GM18861 (cell line): ENCODE results near the gene SHKBP1.
"Not testable (repeated sequence)": the region's sequence is repeated elsewhere in the genome, so short reads cannot be mapped to it uniquely, and the experiment has no call there.

Experiments used
- ATAC-seq: cut with Tn5 transposase; IDR thresholded peaks from one replicate; pipeline ENCODE4 v1.9.1; 2021; ENCODE audit not compliant: unreplicated experiment

SHKBP1 gene

DNA sequence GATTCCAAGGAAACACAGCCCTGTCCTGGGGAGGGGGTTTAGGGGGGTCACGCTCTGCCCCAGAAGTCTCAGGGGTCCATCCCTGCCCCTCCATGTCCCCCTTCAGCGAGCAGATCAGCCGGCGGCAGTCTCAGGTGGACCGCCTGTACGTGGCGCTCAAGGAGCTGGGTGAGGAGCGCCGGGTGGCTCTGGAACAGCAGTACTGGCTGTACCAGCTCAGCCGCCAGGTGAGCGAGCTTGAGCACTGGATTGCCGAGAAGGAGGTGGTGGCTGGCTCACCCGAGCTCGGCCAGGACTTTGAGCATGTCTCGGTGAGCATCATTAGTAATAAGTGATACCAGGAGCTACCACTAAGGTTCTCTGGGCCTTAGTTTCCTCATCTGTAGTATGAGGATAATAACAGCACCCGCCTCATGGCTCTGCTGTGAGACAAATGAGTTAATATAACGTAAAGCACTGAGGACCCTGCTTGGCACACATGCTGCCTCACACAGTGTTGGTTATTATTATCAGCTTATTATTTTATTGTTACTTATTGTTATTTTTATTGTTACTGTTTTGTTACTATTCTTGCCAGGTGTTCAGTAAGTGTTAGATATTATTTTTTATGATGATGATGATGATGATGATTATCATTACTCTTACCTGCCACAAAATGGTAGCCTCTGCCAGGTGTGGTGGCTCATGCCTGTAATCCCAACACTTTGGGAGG, 20.5 kb upstream of the SHKBP1 start:
- no peak for ATAC-seq

DNA sequence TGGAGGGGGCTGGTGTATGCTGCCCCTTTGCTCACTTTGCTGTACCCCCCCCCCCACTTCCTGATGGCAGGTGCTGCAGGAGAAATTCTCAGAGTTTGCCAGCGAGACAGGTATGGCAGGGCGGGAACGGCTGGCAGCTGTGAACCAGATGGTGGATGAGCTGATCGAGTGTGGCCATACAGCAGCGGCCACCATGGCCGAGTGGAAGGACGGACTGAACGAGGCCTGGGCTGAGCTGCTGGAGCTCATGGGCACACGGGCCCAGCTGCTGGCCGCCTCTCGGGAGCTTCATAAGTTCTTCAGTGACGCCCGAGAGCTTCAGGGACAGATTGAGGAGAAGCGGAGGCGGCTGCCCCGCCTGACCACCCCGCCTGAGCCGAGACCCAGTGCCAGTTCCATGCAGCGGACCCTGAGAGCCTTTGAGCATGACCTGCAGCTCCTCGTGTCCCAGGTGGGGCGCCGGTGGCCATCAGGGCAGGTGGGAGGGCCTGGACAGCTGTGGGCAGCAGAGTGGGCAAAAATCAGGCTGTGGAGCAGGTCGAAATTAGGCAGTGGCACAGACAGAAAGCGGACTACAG, 19.6 kb upstream of the SHKBP1 start:
- ATAC-seq: no peak

DNA sequence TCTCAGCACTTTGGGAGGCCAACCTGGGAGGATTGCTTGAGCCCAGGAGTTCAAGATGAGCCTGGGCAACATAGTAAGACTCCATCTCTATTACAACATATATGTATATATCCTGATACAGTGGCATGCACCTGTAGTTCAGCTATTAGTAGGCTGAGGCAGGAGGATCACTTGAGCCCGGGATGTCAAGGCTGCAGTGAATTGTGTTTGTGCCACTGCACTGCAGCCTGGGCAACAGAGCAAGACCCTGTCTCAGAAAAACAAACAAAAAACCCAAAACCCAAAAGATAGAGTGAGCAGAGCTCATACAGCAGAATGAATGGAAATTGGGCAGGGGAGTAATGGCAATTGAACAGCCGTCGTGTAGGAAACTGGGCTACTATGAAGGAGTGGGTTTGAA, 17.3 kb upstream of the SHKBP1 start:
- no peak for ATAC-seq

DNA sequence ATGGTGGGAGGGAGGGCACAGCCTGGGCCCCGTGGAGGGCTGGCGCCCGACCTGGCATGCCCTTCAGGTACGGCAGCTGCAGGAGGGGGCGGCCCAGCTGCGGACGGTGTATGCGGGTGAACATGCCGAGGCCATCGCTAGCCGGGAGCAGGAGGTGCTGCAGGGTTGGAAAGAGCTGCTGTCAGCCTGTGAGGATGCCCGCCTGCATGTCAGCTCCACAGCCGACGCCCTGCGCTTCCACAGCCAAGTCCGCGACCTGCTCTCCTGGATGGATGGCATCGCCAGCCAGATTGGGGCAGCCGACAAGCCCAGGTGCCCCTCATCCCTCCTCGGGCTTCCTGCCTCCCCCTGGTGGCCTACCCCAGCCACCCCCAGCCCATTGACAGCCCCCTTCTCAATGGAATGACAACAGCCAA, 16.6 kb upstream of the SHKBP1 start:
- no peak for ATAC-seq

DNA sequence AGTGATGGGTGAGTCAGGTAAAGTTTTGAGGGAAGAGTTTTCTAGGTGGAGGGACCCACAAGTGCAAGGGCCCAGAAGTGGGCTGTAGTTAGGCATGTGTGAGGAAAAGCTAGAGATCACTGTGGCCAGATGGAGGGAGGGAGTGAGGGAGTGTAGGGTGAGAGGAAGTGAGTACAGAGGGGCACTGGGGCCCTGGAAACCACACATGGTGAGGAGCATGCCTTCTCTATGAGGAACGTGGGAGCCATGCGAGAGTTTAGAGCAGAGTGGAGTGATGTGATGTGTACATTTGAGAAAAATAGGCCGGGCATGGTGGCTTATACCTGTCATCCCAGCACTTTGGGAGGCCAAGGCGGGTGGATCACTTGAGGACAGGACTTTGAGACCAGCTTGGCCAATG, 14.7 kb upstream of the SHKBP1 start:
- ATAC-seq: no peak

DNA sequence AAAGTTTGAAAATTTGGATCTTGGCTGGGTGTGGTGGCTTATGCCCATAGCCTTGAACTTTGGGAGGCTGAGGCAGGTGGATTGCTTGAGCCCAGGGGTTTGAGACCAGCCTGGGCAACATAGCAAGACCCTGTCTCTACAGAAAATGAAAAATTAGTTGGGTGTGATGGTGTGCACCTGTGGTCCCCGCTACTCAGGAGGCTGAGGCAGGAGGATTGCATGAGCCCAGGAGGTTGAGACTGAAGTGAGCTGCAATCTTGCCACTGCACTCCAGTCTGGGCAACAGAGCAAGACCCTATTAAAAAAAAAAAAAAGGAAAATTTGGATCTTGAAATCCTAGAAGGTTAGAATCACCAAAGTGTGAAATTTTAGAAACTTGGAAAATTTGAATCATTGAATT, 12.1 kb upstream of the SHKBP1 start:
- ATAC-seq: not testable (repeated sequence)

DNA sequence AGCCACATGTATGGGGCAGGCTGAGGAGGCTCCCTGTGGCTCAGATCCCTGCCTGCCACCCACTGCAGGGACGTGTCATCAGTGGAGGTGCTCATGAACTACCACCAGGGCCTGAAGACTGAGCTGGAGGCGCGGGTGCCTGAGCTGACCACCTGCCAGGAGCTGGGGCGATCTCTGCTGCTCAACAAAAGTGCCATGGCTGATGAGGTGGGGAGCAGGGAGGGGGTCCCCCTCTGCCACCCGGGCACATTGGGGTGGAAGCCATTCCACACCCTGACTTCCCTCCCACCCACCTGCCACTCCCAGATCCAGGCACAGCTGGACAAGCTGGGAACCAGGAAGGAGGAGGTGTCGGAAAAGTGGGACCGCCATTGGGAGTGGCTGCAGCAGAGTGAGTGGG, 11.3 kb upstream of the SHKBP1 start:
- ATAC-seq: no peak

DNA sequence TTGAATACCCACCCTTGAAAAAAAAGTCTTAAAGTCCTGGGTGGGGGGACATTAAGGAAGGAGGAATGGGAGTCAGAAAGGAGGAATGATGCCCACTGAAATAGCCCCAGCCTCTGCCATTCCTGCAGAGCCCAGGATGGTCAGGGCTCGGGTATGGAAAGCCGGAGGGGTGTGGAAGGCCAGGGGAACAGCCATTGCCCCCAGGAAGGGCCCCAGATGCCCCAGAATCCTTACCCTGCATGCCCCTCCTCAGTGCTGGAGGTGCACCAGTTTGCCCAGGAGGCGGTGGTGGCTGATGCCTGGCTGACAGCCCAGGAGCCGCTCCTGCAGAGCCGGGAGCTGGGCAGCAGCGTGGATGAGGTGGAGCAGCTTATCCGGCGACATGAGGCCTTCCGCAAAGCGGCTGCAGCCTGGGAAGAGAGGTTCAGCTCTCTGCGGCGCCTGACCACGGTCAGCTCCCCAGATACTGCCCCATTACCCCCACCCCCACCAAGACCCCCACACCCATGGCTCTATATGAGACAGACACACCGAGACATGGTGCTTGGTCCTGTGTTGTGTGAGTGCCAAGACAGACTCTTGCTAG, 10.7 kb upstream of the SHKBP1 start:
- ATAC-seq: no peak

DNA sequence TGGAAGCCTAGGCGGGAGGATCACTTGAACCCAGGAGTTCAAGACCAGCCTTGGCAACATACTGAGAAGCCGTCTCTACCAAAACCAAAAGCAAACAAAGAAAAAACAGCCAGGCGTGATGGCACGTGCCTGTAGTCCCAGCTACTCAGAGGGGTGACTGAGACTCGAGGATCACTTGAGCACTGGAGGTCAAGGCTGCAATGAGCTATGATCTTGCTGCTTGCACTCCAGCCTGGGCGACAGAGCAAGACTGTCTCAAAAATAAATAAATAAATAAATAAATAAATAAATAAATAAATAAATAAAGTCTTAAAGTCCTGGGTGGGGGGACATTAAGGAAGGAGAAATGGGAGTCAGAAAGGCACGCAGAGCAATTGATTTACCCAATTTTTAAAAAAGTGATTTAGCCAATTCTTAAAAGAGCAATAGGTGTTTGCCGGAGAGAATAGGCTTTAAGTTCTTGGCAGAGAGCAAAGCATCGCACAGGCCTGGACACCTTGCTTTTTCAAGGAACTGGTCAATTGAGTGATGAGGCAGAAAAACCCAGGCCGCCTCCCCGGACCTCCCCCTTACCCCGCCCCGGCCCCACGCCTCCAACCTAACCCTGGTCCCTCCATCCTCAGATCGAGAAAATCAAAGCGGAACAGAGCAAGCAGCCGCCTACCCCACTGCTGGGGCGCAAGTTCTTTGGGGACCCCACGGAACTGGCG, 9.5 kb upstream of the SHKBP1 start:
- no peak for ATAC-seq

DNA sequence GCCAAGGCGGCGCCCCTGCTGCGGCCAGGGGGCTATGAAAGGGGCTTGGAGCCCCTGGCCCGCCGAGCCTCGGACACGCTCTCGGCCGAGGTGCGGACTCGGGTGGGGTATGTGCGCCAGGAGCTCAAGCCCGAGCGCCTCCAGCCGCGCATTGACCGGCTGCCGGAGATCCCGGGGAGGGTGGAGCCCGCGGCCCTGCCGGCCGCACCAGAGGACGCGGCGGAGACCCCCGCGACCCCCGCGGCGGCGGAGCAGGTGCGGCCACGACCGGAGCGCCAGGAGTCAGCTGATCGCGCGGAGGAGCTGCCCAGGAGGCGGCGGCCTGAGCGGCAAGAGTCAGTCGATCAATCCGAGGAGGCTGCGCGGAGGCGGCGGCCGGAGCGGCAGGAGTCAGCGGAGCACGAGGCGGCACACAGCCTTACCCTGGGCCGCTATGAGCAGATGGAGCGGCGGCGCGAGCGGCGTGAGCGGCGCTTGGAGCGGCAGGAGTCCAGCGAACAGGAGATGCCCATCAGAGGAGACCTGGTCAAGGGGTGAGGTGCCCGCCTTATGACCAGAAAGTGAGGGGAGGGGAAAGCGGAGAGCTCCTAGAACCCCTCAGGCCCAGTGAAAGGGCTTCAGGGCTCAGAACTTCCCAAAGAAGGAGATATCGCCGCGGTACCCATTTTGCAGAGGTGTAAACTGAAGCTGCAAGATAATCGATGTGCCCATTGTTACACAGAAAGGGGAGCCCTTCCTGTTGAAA, 8.8 kb upstream of the SHKBP1 start:
- no peak for ATAC-seq

DNA sequence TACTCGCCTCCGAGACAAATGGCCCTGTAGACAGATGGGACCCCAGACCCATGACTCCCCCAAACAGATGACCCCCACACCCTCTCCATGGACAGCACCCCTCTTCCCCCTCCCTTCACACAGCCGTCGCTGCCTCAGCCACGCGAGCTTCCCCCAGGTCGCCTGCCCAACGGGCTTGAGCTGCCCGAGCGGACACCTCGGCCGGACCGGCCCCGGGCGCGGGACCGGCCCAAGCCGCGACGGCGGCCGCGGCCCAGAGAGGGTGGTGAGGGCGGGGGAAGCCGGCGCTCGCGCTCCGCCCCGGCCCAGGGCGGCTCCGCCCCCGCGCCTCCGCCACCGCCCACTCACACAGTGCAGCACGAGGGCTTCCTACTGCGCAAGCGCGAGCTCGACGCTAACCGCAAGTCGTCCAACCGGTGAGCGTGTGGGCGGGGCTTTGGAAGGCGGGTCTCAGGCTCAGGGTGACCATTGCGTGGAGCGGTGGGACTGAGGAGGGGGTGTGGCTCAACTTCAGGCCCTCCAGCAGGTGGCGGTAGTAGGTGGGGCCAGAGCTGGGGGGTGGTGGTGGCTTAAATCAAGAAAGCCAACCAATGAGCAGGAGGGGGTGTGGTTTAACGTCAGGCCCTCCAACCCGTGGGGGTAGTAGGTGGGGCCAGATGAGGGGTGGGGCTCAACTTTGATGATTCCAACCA, 6.2 kb upstream of the SHKBP1 start:
- peak; percentile 82 for ATAC-seq

DNA sequence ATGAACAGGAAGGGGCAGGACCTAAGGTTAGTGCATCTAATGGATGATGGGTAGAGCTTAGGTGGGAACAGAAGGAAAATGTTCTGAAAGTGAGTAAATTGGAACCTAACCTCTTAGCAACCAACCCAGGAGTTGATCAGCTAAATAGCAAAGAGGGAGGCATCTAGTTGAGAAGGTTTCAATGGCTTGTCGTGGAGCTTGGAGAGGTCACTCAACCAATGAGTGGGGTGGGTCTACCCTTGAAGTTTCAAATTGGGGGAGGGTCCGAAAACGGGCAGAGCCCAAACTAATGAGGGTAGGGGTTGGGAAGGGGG, 5.7 kb upstream of the SHKBP1 start:
- ATAC-seq: no peak

DNA sequence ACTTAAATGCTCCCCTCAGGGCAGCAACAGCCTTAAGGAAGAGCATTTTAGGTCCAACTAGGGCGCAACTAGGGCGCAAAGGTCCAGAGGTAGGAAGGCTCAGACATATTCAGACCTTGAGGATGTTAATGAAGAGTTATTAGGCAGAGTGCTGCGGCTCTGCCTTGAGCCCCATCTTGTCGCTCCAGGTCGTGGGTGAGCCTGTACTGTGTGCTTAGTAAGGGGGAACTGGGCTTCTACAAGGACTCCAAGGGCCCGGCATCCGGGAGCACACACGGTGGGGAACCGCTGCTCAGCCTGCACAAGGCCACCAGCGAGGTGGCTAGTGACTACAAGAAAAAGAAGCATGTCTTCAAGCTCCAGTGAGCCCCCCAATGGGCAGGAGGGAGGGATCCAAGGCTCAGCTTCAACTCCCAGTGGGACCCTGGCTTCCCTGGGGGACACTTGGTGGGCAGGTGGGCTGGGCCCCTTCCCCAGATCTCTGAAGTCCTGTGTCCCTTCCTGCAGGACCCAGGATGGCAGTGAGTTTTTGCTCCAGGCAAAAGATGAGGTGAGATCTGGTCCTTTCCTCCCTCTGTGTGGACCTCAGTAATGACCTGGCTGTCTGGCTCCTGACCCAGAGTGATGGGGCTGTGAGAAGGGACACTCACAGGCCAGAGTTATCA, 4.7 kb upstream of the SHKBP1 start:
- no peak for ATAC-seq

DNA sequence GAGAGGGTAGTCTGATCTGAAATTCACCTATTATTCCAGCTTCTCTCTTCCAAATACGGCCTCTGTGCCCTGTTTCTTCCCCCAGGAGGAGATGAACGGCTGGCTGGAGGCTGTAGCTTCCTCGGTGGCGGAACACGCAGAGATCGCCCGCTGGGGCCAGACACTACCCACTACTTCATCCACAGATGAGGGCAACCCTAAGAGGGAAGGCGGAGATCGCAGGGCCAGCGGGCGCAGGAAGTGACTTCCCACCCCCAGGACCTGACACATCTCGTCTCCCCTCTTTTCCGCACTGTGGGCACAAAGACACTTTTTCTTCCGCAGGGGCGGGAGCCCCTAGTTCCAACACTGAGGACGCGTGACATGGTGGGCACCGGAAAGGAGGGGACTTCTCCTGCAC, 1.3 kb upstream of the SHKBP1 start:
- ATAC-seq: no peak

DNA sequence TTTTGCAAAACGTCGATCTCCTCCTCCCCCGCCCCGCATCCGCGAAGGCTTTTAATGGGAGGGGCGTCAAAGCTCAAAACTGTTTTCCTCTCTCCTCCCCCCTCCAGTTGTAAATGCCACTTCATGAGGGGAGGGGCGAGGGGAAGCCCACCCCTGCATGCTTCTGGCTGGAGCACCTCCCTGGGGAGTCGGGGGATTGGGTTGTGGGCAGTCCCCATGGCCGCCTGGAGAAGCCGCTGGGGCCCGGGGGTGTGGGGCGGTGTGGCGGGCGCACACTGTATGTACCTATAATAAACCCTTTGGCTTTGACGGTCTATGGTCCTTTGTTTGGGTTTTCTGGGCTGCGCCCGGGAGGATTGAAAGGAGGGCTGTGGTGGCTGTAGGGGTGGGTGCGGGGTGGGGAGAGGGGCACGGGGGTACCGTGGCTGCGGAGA, 505 bp upstream of the SHKBP1 start:
- ATAC-seq: no peak

DNA sequence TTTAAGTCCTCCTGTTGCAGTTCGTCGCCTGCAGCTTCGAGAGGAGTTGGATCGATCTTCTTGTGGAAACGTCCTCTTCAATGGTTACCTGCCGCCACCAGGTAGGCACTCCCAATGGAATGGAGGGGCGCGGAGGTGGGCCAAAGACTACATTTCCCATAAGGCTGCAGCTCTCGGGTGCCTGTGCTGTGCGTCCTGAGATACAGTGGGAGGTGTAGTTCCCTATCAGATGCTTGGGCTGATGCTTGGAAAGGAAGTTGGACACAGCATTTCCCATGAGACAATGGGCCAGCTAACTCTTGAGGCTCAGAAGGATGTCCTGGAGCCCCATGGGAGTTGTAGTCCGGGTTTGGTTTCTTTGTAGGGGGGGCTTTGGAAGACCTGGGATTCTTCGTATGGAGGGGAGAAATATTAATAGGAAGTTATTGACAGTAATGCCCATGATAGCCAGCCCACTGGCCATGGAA, 1.8 kb downstream of the SHKBP1 start:
- ATAC-seq: no peak

DNA sequence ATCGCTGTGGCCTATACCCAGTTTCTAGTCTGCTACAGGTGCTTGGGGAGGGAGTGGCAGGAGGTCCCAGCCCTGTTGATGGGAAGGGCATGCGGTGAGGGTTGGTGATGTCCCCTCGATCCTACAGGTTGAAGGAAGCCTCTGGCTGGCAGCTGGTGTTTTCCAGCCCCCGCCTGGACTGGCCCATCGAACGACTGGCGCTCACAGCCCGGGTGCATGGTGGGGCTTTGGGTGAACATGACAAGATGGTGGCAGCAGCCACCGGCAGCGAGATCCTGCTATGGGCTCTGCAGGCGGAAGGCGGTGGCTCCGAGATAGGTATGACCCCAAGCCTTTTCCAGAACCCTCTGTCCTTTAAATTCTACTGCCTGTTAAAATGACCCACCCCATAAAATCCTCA, 3.9 kb downstream of the SHKBP1 start:
- no peak for ATAC-seq

DNA sequence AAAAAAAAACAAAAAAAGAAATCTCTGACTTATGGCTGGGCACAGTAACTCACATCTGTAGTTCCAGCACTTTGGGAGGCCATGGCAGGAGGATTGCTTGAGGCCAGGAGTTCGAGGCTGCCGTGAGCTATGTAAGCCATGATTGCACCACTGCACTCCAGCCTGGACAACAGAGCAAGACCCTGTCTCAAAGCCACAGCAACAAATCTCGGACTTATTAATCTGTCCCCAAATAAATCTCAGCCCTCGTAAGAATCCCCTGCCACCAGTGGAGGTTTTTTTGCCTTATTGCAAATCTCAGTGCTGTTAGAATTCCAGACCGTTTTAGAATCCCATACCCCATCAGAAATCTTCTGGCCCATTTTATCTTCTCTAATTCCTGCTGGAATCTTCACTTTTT, 4.9 kb downstream of the SHKBP1 start:
- ATAC-seq: no peak

DNA sequence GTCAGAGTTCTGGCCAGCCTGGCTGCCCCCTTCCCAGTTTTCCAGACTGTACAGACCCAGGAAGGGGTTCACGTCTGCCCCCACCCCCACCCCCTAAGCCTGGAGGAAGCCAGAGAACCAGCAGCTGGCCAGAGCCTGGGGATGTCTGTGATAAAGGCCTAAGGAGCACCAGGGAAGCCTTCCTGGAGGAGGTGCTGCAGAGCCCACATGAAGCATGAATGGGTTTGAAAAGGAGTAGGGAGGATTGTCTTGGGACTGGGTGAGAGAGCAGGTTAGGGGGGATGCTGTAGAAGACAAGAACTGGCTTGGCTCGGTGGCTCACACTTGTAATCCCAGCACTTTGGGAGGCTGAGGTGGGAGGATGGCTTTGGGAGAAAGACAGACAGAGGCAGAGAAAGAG, 5.8 kb downstream of the SHKBP1 start:
- no peak for ATAC-seq

DNA sequence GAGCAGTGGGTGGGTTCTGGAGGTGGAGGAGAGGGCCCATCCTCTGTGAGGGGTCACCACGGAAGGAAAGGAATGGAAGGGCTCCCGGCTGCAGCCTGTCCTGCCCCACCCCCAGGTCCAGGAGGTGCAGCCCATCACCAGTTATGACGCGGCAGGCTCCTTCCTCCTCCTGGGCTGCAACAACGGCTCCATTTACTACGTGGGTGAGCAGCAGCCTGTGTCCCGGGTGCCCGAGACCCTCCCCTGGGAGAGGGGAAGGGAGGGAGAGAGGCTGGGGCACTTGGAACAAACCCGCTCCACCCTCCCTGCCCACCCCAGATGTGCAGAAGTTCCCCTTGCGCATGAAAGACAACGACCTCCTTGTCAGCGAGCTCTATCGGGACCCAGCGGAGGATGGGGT, 6.6 kb downstream of the SHKBP1 start:
- no peak for ATAC-seq
